ENCODE data around the gene EFNA2.

- no peak for TF ChIP-seq EZH2phosphoT487 (IDR thresholded peaks at IDR 0.05; ENCODE audit: borderline replicate concordance, low read depth)
- TF ChIP-seq EP300 (IDR thresholded peaks at IDR 0.05; ENCODE audit: borderline replicate concordance in 1 of 2, low read depth in 1 of 2, low read length in 1 of 2): no peak
- no peak for TF ChIP-seq POLR2AphosphoS5 (IDR thresholded peaks at IDR 0.05; ENCODE audit: low read depth, low read length)
- no peak for TF ChIP-seq PBX3 (IDR thresholded peaks at IDR 0.05)
These were observed 4.6 kb downstream of the EFNA2 start for GRCh38 chr19:1290196-1290702.

Data from SK-N-SH (cell line).